Activated T-cell treated with anti-CD3 and anti-CD28 coated beads, Interleukin-2, amount 50 U/mL, for 72 hours (primary cell): ENCODE measurements around the gene GLI3. TPM values are rescaled to one million over a fixed set of nuclear protein-coding genes. Genes with fewer than 3 reads are reported as not detected.
A peak's percentile ranks its signal among the peaks of the same experiment; 100 is the strongest.

ENCODE experiments used
- ATAC-seq, 2 donors: fragments of 150-1000 bp; cut with Tn5 transposase; replicated peaks in 1 of 2; 2 replicates each; pipeline ENCODE4 v1.10.0; 2021; ENCODE audit warnings: moderate library complexity in 2 of 2, mild to moderate bottlenecking in 1 of 2
- DNase-seq, 2 donors: peaks; one replicate each; pipeline ENCODE4 v3.0.0; 2021 to 2022; ENCODE audit warnings: mixed read lengths in 1 of 2
- H3K27ac Mint-ChIP-seq: one replicate; pipeline ENCODE4 v1.8.0; 2022; ENCODE audit warnings: mild to moderate bottlenecking, moderate library complexity, mixed read lengths
- H3K27me3 Mint-ChIP-seq: one replicate; pipeline ENCODE4 v1.8.0; 2022; ENCODE audit warnings: low read depth, mixed read lengths
- H3K36me3 Mint-ChIP-seq, 2 donors: one replicate each; pipeline ENCODE4 v1.8.0; 2022; ENCODE audit warnings: mixed read lengths in 2 of 2, mild to moderate bottlenecking in 1 of 2; ENCODE audit not compliant: insufficient read depth in 2 of 2
- H3K4me1 Mint-ChIP-seq: one replicate; pipeline ENCODE4 v1.8.0; 2022; ENCODE audit warnings: low read depth, mixed read lengths
- H3K4me3 Mint-ChIP-seq, 2 donors: one replicate each; pipeline ENCODE4 v1.8.0; 2022; ENCODE audit warnings: mild to moderate bottlenecking in 2 of 2, mixed read lengths in 2 of 2, moderate library complexity in 2 of 2
- H3K9me3 Mint-ChIP-seq, 2 donors: one replicate each; pipeline ENCODE4 v1.8.0; 2022; ENCODE audit warnings: mixed read lengths in 2 of 2
- total RNA-seq, 2 donors: library from RNA; stranded (reverse); gene quantifications; one replicate each; pipeline ENCODE4 v1.2.3, GENCODE V29; 2022

Gene GLI3
- total RNA-seq: under 1 TPM; 0.29 to 0.51 TPM

- ATAC-seq (peak; percentile 83 to 90), DNase-seq (peak; percentile 37 to 58)
- Mint-ChIP-seq H3K4me3 (peak within 1 kb of the TSS; percentile 83 to 88), H3K27ac (no peak within 1 kb of the TSS), H3K4me1 (peaks cover 8% of the 10 kb centered on the region), H3K36me3 (peaks cover 0 to 6% of the 10 kb centered on the region in 2 donors), H3K9me3 (no peaks in the 10 kb centered on the region), H3K27me3 (peaks cover 82% of the 10 kb centered on the region)
These were observed at the start of gene GLI3 for GRCh38 chr7:42236976-42237810. GLI3 (minus strand) TSS chr7:42237209; CDS start chr7:42223253, 13,956 bp downstream.

- ATAC-seq: no peak
- no peak overlapping the region for H3K4me3 Mint-ChIP-seq
- H3K27ac Mint-ChIP-seq: no peak overlapping the region
- no peaks in the 10 kb centered on the region for H3K4me1 Mint-ChIP-seq
- no peak for DNase-seq
- peaks cover 0 to 4% of the 10 kb centered on the region in 2 donors for H3K9me3 Mint-ChIP-seq
- H3K36me3 Mint-ChIP-seq: no peaks in the 10 kb centered on the region
- H3K27me3 Mint-ChIP-seq: peaks cover 4% of the 10 kb centered on the region
These were observed 48.4 kb upstream of the GLI3 start for GRCh38 chr7:42285383-42285824.

- no peak for ATAC-seq
- H3K4me3 Mint-ChIP-seq: no peak overlapping the region
- no peak for DNase-seq
- H3K27ac Mint-ChIP-seq: no peak overlapping the region
- H3K36me3 Mint-ChIP-seq: no peaks in the 10 kb centered on the region
- H3K9me3 Mint-ChIP-seq: peaks cover 0 to 1% of the 10 kb centered on the region in 2 donors
- peaks cover 4% of the 10 kb centered on the region for H3K27me3 Mint-ChIP-seq
- no peaks in the 10 kb centered on the region for H3K4me1 Mint-ChIP-seq
These were observed 46.5 kb upstream of the GLI3 start for GRCh38 chr7:42283553-42283952.

- Mint-ChIP-seq H3K9me3 (peaks cover 0 to 1% of the 10 kb centered on the region in 2 donors), H3K36me3 (no peaks in the 10 kb centered on the region), H3K4me3 (no peak overlapping the region), H3K4me1 (no peaks in the 10 kb centered on the region), H3K27ac (no peak overlapping the region), H3K27me3 (peaks cover 4% of the 10 kb centered on the region)
- no peak for DNase-seq
- ATAC-seq: no peak
These were observed 41.3 kb upstream of the GLI3 start for GRCh38 chr7:42278344-42278743.

- H3K4me3 Mint-ChIP-seq: no peak overlapping the region
- no peaks in the 10 kb centered on the region for H3K4me1 Mint-ChIP-seq
- DNase-seq (no peak), ATAC-seq (no peak)
- no peak overlapping the region for H3K27ac Mint-ChIP-seq
- H3K9me3 Mint-ChIP-seq: no peaks in the 10 kb centered on the region
- no peaks in the 10 kb centered on the region for H3K36me3 Mint-ChIP-seq
- H3K27me3 Mint-ChIP-seq: no peaks in the 10 kb centered on the region
These were observed 37.0 kb upstream of the GLI3 start for GRCh38 chr7:42274053-42274452.

GRCh38 chr7:42272793-42273665, 36.0 kb upstream of the GLI3 start:
- peaks cover 9% of the 10 kb centered on the region for H3K27me3 Mint-ChIP-seq
- no peak for ATAC-seq
- no peak for DNase-seq
- H3K4me3 Mint-ChIP-seq: no peak overlapping the region
- no peaks in the 10 kb centered on the region for H3K4me1 Mint-ChIP-seq
- H3K27ac Mint-ChIP-seq: no peak overlapping the region
- no peaks in the 10 kb centered on the region for H3K9me3 Mint-ChIP-seq
- H3K36me3 Mint-ChIP-seq: peaks cover 0 to 2% of the 10 kb centered on the region in 2 donors

- ATAC-seq (no peak), DNase-seq (no peak)
- peaks cover 0 to 2% of the 10 kb centered on the region in 2 donors for H3K36me3 Mint-ChIP-seq
- H3K9me3 Mint-ChIP-seq: peaks cover 0 to 1% of the 10 kb centered on the region in 2 donors
- H3K4me1 Mint-ChIP-seq: no peaks in the 10 kb centered on the region
- peaks cover 12% of the 10 kb centered on the region for H3K27me3 Mint-ChIP-seq
- no peak overlapping the region for H3K4me3 Mint-ChIP-seq
- H3K27ac Mint-ChIP-seq: no peak overlapping the region
These were observed 32.2 kb upstream of the GLI3 start for GRCh38 chr7:42269161-42269560.

GRCh38 chr7:42264702-42265101, 27.7 kb upstream of the GLI3 start:
- ATAC-seq: no peak
- H3K27ac Mint-ChIP-seq: no peak overlapping the region
- no peaks in the 10 kb centered on the region for H3K4me1 Mint-ChIP-seq
- H3K36me3 Mint-ChIP-seq: peaks cover 0 to 2% of the 10 kb centered on the region in 2 donors
- no peak for DNase-seq
- H3K4me3 Mint-ChIP-seq: no peak overlapping the region
- H3K9me3 Mint-ChIP-seq: peaks cover 1 to 2% of the 10 kb centered on the region in 2 donors
- peaks cover 12% of the 10 kb centered on the region for H3K27me3 Mint-ChIP-seq

GRCh38 chr7:42263971-42264370, 27.0 kb upstream of the GLI3 start:
- peaks cover 0 to 2% of the 10 kb centered on the region in 2 donors for H3K36me3 Mint-ChIP-seq

GRCh38 chr7:42262964-42263363, 26.0 kb upstream of the GLI3 start:
- H3K4me1 Mint-ChIP-seq: no peaks in the 10 kb centered on the region
- no peak overlapping the region for H3K4me3 Mint-ChIP-seq
- no peak for DNase-seq
- H3K36me3 Mint-ChIP-seq: no peaks in the 10 kb centered on the region
- H3K27ac Mint-ChIP-seq: no peak overlapping the region
- peaks cover 2% of the 10 kb centered on the region for H3K27me3 Mint-ChIP-seq
- no peak for ATAC-seq
- peaks cover 1 to 2% of the 10 kb centered on the region in 2 donors for H3K9me3 Mint-ChIP-seq

More at GRCh38 chr7:42263971-42264370, 27.0 kb upstream of the GLI3 start:
- no peak overlapping the region for H3K27ac Mint-ChIP-seq
- H3K4me3 Mint-ChIP-seq: no peak overlapping the region
- H3K4me1 Mint-ChIP-seq: no peaks in the 10 kb centered on the region
- peaks cover 12% of the 10 kb centered on the region for H3K27me3 Mint-ChIP-seq
- DNase-seq (no peak), ATAC-seq (no peak)
- H3K9me3 Mint-ChIP-seq: peaks cover 1 to 2% of the 10 kb centered on the region in 2 donors

- no peak overlapping the region for H3K27ac Mint-ChIP-seq
- DNase-seq: no peak
- H3K9me3 Mint-ChIP-seq: peaks cover 2 to 3% of the 10 kb centered on the region in 2 donors
- no peak for ATAC-seq
- no peak overlapping the region for H3K4me3 Mint-ChIP-seq
- no peaks in the 10 kb centered on the region for H3K36me3 Mint-ChIP-seq
- H3K27me3 Mint-ChIP-seq: peaks cover 6% of the 10 kb centered on the region
- no peaks in the 10 kb centered on the region for H3K4me1 Mint-ChIP-seq
These were observed 17.2 kb upstream of the GLI3 start for GRCh38 chr7:42254217-42254616.

- Mint-ChIP-seq H3K4me3 (no peak overlapping the region), H3K27ac (no peak overlapping the region), H3K4me1 (no peaks in the 10 kb centered on the region), H3K36me3 (no peaks in the 10 kb centered on the region), H3K27me3 (peaks cover 6% of the 10 kb centered on the region), H3K9me3 (peaks cover 2 to 3% of the 10 kb centered on the region in 2 donors)
- ATAC-seq (no peak), DNase-seq (no peak)
These were observed 16.3 kb upstream of the GLI3 start for GRCh38 chr7:42253316-42253715.

GRCh38 chr7:42250411-42250810, 13.4 kb upstream of the GLI3 start:
- no peak for DNase-seq
- H3K36me3 Mint-ChIP-seq: no peaks in the 10 kb centered on the region
- no peak for ATAC-seq
- peaks cover 2 to 3% of the 10 kb centered on the region in 2 donors for H3K9me3 Mint-ChIP-seq
- no peak overlapping the region for H3K4me3 Mint-ChIP-seq
- H3K27ac Mint-ChIP-seq: no peak overlapping the region
- no peaks in the 10 kb centered on the region for H3K4me1 Mint-ChIP-seq
- peaks cover 11% of the 10 kb centered on the region for H3K27me3 Mint-ChIP-seq
